Measurements from ENCODE around the gene PLAC1. TPM values are rescaled to one million over a fixed set of nuclear protein-coding genes. Genes with fewer than 3 reads are reported as not detected.

The PLAC1 gene
- total and polyA plus RNA-seq, 2 of the 13 experiments (the other 11 are each of a cell fraction or from before 2014, with no cell fraction given) = 0.40 to 2.7 TPM

DNA sequence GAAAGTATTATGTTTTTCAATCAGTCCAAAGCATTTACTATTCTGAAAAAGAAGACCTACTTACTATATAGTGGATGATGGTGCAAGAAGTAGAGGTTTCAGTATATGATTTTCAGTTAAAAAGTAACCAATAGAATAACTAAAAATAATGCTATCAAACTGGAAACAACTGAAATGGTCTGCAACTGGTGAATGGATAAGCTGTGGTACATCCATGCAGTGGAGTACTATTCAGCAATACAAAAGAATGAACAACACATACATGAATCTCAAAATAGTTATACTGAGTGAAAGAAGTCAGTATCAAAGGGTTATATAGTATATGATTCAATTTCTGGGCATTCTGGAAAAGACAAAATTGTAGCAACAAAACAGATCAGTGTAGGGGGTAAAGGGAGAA is 55.9 kb downstream of the PLAC1 start:
- BruUV-seq (replicated peaks) = no TSS peak
- Histone ChIP-seq H3K9ac (ENCODE audit: insufficient read depth, low read depth, low read length) (no peak overlapping the region), H3K27me3 (ENCODE audit: control insufficient read depth in 1 of 2, insufficient read depth in 2 of 2, low read length in 2 of 2) (no peaks in the 10 kb centered on the region), H3K4me2 (ENCODE audit: low read depth, low read length) (no peak overlapping the region), H2AFZ (ENCODE audit: low read length) (no peak overlapping the region), H3K4me1 (ENCODE audit: insufficient read depth, low read length) (0 out of 2 replicates have a peak, but pooled peaks cover 9% of the 10 kb centered on the region), H3K79me2 (ENCODE audit: insufficient read depth, low read length) (no peaks in the 10 kb centered on the region), H3K4me3 (replicated peaks in 1 of 3; ENCODE audit: insufficient read depth in 1 of 3, low read depth in 2 of 3, low read length in 3 of 3) (no peak overlapping the region), H3K36me3 (replicated peaks in 1 of 2; ENCODE audit: control insufficient read depth in 1 of 2, insufficient read depth in 2 of 2, low read length in 2 of 2) (no peaks in the 10 kb centered on the region), H4K20me1 (ENCODE audit: insufficient read depth, low read length) (no peaks in the 10 kb centered on the region), H3K9me3 (ENCODE audit: low read length) (no peaks in the 10 kb centered on the region), H3K27ac (ENCODE audit: extremely low read length, insufficient read depth, low read length) (no peak overlapping the region)
- CTCF ChIA-PET (ENCODE audit: low intra/inter-chr PET ratio, low total read pairs) = no interaction called here
- ATAC-seq (no peak), DNase-seq (ENCODE audit: low spot score) (no peak), FAIRE-seq (no peak)
- POLR2A ChIA-PET = no interaction called here
- in situ Hi-C loops (cut with HindIII; ENCODE audit: extremely low pct_ligation_motif_present, low pct_unique_long_range_greater_than_20kb) (no loop called here), intact Hi-C loops (cut with micrococcal nuclease; ENCODE audit: unreplicated experiment) (no loop called here)
- no peak for TF ChIP-seq RAD21 (CRISPR knock-in tag; IDR thresholded peaks at IDR 0.05)
- TF ChIP-seq, protein P1, sequence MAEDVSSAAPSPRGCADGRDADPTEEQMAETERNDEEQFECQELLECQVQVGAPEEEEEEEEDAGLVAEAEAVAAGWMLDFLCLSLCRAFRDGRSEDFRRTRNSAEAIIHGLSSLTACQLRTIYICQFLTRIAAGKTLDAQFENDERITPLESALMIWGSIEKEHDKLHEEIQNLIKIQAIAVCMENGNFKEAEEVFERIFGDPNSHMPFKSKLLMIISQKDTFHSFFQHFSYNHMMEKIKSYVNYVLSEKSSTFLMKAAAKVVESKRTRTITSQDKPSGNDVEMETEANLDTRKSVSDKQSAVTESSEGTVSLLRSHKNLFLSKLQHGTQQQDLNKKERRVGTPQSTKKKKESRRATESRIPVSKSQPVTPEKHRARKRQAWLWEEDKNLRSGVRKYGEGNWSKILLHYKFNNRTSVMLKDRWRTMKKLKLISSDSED (CRISPR knock-in tag; IDR thresholded peaks at IDR 0.05) = no peak
- TF ChIP-seq, protein P2, sequence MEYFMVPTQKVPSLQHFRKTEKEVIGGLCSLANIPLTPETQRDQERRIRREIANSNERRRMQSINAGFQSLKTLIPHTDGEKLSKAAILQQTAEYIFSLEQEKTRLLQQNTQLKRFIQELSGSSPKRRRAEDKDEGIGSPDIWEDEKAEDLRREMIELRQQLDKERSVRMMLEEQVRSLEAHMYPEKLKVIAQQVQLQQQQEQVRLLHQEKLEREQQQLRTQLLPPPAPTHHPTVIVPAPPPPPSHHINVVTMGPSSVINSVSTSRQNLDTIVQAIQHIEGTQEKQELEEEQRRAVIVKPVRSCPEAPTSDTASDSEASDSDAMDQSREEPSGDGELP (IDR thresholded peaks at IDR 0.05; ENCODE audit: borderline replicate concordance, low read depth) = no peak
- TF ChIP-seq, protein P3, sequence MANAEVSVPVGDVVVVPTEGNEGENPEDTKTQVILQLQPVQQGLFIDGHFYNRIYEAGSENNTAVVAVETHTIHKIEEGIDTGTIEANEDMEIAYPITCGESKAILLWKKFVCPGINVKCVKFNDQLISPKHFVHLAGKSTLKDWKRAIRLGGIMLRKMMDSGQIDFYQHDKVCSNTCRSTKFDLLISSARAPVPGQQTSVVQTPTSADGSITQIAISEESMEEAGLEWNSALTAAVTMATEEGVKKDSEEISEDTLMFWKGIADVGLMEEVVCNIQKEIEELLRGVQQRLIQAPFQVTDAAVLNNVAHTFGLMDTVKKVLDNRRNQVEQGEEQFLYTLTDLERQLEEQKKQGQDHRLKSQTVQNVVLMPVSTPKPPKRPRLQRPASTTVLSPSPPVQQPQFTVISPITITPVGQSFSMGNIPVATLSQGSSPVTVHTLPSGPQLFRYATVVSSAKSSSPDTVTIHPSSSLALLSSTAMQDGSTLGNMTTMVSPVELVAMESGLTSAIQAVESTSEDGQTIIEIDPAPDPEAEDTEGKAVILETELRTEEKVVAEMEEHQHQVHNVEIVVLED (CRISPR knock-in tag; IDR thresholded peaks at IDR 0.05; ENCODE audit: borderline replicate concordance) = no peak
- TF ChIP-seq POLR2AphosphoS5 (IDR thresholded peaks at IDR 0.05; ENCODE audit: low read depth, low read length) = no peak
- no peak for TF ChIP-seq CC2D1A (CRISPR knock-in tag; IDR thresholded peaks at IDR 0.05)
- TF ChIP-seq, protein P4, sequence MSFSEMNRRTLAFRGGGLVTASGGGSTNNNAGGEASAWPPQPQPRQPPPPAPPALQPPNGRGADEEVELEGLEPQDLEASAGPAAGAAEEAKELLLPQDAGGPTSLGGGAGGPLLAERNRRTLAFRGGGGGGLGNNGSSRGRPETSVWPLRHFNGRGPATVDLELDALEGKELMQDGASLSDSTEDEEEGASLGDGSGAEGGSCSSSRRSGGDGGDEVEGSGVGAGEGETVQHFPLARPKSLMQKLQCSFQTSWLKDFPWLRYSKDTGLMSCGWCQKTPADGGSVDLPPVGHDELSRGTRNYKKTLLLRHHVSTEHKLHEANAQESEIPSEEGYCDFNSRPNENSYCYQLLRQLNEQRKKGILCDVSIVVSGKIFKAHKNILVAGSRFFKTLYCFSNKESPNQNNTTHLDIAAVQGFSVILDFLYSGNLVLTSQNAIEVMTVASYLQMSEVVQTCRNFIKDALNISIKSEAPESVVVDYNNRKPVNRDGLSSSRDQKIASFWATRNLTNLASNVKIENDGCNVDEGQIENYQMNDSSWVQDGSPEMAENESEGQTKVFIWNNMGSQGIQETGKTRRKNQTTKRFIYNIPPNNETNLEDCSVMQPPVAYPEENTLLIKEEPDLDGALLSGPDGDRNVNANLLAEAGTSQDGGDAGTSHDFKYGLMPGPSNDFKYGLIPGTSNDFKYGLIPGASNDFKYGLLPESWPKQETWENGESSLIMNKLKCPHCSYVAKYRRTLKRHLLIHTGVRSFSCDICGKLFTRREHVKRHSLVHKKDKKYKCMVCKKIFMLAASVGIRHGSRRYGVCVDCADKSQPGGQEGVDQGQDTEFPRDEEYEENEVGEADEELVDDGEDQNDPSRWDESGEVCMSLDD (CRISPR knock-in tag; IDR thresholded peaks at IDR 0.05; ENCODE audit: borderline replicate concordance) = no peak

Measured in HepG2 (cell line).